Measurements from ENCODE around the gene HCLS1. TPM values are rescaled to one million over a fixed set of nuclear protein-coding genes. Genes with fewer than 3 reads are reported as not detected.
"Not testable (repeated sequence)": the region's sequence is repeated elsewhere in the genome, so short reads cannot be mapped to it uniquely, and the experiment has no call there.

The HCLS1 gene, protein sequence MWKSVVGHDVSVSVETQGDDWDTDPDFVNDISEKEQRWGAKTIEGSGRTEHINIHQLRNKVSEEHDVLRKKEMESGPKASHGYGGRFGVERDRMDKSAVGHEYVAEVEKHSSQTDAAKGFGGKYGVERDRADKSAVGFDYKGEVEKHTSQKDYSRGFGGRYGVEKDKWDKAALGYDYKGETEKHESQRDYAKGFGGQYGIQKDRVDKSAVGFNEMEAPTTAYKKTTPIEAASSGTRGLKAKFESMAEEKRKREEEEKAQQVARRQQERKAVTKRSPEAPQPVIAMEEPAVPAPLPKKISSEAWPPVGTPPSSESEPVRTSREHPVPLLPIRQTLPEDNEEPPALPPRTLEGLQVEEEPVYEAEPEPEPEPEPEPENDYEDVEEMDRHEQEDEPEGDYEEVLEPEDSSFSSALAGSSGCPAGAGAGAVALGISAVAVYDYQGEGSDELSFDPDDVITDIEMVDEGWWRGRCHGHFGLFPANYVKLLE
- polyA plus RNA-seq (ENCODE audit: insufficient read length) = 9.9 TPM

DNA sequence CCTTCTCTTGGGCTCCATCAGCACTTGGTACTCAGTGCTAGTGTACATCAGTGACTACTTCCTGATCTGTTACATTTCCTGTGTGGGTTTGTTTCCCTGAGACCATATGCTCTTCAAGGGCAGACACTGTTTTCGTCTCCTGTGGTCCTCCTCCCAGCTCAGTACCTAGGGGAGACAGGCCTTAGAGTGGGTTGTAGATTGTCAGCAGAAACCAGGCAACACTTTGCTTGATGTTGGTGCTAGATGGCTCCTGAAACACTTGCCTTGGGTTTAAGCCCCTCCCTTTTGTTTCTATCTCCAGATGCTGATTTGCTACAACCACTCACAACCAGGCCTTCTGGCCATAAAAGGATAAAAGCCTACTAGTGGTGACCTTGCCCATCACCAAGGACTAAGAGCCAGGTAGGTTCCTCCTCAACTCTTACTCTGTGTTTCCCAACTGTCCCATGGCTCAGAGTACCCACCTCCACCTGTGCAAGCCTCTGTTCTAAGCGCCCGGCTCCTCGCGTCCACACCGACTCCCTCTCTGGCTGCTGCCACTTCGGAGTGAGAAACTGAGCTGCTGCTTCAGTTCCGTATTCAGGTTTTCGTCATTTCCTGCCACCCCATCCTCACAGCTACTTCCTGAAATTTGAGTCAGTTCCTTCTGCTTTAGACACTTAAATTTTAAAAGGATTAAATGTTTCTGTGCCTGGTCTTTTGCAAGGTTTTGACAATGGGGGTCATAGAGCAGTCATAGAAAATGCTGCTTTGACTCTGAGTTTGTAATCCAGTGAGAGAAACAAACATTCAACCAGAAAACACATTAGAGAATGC is at the start of gene HCLS1:
Gene HCLS1 (minus strand): TSS at position 548 of the 816 bp plus-strand sequence. CDS start 2,556 bp downstream, outside the sequence.
- DNase-seq = peak; percentile 17

DNA sequence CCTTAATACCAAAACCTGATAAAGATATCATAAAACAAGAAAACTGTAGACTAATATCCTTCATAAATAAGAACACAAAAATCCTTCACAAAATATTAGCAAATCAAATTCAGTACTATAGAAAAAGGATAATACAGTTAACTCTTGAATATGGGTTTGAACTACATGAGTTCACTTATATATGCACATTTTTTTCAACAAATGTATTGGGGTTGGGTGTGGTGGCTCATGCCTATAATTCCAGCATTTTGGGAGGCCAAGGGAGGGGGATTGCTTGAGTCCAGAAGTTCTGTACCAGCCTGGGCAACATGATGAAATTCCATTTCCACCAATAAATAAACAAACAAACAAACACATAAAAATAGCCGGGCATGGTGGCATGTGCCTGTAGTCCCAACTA is 49.6 kb upstream of the HCLS1 start:
- DNase-seq = no peak

DNA sequence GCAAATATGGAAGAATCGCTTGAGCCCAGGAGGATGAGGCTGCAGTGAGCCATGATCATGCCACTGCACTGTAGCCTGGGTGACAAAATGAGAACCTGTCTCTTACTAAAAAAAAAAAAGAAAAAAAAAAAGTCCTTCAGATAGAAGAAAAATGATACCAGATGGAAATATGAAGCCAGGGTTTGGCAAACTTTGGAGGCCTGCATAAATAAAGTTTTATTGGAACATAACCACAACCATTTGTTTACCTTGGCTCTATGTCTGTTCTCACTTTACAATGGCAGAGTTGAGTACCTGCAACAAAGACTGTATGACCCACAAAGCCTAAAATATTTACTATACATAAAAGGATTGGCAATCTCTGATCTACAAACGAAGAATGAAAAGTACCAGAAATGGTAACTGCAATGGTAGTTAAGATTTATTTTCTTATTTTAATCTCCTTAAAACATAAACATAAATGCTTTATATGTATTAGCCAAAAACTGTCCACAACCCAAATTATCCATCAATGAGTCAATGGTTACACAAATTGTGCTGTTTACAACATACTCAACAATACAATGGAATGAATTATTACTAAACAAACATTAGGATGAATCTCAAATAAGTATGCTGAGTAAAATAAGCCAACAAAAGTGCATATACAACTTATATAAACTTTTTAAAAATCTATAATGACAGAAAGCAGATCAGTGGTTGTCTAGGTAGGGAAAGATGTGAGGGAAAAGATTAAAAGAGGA is 47.0 kb upstream of the HCLS1 start:
- no peak for DNase-seq

DNA sequence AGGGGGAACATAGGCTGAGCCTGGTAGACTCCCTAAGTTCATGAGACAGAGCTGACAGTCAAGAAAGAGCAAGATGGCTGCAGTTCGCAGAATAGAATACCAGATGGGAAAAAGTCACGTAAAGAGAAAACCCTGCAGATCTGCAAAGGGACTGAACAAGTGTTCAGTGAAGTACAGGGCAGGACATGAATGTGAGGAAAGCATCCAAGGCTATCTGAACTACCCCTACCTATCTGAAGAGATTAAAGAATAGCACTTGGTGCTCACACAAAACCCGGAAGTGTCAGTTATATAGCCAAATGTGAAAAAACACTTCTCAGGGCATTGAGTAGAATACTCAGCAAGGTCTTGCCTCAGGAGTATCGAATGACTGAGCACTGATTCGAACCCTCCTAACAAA is 44.8 kb upstream of the HCLS1 start:
- DNase-seq = no peak

DNA sequence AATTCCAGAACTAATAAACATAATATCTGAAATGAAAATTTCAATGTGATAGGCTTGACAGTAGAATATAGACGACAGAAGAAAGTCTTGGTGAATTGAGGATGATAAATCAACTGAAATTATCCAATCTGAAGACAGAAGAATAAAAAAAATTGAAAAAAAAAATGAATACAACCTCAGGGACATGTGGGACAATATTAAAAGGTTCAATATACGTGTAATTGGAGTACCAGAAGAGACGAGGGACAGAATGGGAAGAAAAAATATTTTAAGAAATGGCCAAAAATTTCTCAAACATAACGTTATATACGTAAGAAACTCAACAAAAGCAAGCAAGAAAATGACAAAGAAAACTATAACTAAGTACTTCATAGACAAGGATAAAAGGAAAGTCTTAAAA is 43.3 kb upstream of the HCLS1 start:
- no peak for DNase-seq

DNA sequence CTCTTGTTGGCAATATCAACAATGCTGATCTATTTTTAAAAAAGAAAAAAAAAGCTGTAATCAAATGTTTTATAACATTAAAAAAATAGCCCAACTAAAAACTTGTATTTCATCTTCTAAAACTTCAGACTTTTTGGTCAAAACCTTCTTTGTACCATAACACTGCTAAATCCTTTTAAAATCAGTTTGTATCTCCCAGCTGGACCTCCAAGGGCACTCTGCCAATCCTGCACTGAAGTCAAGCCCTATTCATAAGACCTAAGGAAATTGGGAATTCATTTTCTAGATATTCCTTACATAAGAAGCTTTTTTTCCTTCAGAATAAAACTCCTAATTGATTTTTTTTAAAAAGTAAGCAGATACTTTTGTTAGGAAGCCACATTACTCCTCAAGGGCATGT is 38.2 kb upstream of the HCLS1 start:
- peak; percentile 26 for DNase-seq

DNA sequence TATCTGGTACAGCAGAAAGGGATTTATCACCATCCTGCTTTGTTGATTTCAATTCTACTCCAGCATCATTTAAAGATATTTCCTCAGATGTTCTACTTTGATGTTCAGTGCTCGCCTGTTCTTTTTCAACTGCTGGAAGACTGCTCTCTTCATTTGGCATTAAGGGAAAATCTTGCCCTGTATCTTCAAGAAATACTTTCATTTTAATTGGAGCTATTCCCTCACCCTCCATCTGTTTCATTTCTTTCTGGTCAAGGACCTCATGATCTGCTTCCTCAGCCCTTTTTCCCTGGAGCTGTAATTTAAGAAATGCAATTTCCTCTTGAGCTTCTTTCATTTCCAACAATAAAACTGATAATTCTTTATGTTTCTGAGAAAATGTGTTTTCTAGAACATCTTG is 37.8 kb upstream of the HCLS1 start:
- DNase-seq = no peak

DNA sequence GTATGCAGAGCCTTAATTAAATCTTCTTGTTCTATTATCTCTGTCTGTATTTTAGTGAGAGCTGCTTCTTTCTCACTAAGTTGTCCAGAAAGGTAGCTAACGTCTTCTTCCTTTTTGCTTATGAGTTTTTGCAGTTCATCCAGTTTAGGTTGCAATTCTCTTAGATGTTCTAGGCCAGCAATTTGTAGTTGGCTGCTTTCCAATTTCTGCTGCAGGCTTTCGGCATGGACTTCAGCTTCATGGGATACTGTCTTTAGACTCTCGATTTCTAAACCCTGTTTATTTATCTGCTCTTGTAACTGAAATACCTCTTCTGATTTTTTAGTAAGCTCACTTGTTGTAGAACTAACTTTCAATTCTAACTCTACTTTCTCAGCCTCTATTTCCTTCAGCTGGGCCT is 35.5 kb upstream of the HCLS1 start:
- no peak for DNase-seq

DNA sequence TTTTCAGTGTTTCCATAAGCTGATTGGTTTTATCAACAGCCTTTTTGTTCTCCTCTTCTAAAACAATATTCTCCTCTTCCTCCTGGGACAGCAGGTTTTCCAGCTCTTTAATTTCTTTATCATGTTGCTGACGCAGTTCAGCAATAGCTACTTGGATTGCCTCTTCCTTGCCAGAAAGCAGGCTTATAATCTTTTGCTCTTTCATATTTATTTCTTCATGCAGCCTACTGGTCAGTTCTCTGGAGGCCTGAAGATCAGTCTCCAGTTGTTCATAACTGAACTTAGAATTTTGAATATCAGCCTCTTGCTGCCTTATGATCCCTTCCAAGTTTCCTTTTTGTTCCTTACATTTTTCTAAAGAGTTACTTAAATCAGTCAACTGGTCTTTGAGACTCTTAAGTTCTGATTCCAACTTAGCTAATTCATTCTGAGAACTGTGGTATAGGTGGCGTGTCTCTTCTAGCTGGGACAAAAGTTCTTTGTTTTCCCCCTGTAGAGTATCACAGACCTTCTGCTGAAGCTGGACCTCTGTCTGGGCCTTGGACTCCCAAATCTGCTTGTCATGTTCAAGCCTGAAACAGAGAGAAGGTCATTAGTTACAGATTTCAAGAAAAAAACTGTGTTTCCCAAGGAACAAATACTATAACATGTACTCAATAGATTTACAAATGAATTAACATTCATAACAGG is 31.5 kb upstream of the HCLS1 start:
- DNase-seq = no peak

DNA sequence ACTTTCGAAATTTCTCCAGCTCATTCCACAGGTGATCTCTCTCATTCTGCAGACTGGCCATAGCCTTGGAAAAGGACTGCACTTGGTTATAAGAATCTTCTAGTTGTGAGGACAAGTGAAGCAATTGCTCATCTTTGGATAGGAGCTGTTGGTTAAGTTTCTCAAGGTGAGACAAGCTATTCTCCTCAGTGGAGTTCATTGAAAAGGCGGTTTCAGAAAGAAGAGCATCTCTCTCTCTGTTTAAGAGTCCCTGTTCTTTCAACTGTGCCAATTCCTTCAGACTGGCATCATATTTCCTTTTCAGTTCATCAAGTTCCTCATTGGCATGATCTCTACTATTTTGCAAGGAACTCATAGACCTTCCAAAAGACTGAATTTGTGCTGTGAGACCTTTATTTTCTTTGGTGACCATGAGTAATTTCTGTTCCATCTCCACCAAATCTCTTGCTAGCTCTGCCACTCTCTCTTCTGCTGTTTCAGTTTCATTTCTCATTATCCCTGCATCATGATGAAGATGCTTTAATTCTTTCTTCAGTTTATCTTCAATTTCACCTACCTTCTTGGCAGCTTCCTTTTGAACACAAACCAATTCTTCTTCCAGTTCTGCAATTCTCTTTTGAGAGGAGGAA is 30.2 kb upstream of the HCLS1 start:
- DNase-seq = no peak

DNA sequence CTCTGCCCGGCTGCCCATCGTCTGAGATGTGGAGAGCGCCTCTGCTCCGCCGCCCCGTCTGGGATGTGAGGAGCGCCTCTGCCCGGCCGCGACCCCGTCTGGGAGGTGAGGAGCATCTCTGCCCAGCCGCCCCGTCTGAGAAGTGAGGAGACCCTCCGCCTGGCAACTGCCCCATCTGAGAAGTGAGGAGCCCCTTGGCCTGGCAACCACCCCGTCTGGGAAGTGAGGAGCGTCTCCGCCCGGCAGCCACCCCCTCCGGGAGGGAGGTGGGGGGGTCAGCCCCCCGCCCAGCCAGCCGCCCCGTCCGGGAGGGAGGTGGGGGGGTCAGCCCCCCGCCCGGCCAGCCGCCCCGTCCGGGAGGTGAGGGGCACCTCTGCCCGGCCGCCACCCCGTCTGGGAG is 28.0 kb upstream of the HCLS1 start:
- DNase-seq = not testable (repeated sequence)

DNA sequence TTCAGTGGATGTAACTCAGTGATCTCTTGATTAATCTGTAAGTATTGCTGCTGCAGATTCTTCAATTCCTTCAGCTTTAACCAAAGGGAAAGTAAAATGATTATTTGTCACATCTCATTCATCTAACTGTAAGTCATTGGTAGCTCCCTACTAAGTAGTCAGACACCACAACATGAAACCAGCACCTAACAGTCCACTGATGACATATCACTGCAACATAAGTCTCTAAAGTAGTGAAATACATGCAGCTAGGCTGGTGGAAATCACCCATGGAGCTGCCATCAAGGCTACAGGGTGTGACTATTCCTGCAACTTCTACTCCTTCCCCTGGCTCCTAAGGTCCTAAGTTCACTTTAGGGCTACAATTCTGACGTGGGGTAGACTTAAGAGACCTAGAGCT is 21.1 kb upstream of the HCLS1 start:
- DNase-seq = no peak

DNA sequence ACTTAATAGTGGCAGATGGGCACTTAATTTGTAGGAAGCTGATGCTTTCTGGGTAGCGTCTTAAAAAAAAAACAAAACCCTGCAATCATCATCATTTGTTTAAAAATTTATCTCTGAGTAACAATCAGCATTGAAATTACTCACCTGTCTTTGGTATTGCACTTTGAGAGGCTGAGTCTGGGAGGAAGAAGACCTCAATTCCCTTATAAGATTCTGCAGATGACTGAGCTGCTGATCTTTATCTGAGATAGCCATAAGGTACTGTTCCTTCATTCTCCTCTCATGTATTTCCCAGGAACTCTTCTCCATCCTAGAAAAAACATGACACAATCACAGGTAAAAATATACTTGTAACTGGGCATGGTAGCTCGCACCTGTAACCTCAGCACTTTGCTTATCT is 16.4 kb upstream of the HCLS1 start:
- DNase-seq = no peak

DNA sequence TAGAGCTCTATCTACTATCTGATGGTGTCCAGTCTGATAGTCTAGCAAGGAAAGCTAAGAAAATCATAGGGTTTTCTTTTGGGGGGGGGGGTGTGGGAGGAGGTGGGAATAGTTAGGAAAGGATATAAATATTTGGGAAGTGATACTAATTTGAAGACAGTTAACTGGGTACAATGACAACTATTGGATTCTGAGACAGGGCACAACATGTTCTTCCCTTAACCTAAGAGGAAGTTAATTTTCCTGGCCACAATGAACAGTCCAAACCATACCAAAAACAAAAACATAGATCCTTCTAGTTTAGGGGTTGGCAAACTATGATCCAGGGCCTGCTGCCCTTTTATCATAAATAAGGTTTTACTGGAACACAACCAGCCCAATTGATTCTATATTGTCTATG is 10.0 kb upstream of the HCLS1 start:
- no peak for DNase-seq

DNA sequence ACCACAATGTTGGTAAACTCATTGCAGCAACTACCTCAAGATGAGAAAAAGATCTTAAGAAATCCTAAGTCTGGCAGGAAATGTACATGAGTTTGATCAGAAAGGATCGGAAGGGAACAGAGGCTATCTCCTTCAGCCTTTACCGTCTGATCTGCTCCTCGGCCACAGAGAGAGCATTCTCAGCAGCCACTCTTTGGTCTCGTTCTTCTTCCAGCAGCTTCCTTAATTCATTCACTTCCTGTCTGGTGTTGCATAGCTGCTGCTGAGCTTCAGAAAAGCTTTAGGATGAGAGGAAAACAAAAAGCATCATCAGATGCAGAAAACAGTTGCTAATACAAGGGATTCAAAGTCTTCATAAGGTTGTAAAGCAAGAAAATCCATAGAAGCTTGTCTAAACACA is 6.6 kb upstream of the HCLS1 start:
- DNase-seq = no peak

DNA sequence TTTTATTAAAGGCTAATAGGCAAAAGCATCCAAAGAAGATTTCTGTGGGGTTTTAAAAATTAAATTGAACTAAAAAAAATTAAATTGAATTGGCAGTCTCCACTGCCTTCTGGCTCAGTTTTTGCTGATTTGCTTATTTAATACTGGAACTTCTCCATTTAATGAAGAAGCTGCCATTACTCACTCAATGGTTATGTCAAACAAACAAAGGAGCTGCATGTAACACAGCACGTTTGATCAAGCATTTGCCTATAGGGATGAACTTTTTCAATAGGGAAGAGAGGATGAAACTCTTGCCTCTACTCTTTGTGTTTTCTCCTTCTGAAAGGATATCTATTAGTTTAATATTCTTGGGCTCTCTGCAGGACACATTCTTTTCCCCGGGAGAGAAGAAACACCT is 4.8 kb upstream of the HCLS1 start:
- no peak for DNase-seq

DNA sequence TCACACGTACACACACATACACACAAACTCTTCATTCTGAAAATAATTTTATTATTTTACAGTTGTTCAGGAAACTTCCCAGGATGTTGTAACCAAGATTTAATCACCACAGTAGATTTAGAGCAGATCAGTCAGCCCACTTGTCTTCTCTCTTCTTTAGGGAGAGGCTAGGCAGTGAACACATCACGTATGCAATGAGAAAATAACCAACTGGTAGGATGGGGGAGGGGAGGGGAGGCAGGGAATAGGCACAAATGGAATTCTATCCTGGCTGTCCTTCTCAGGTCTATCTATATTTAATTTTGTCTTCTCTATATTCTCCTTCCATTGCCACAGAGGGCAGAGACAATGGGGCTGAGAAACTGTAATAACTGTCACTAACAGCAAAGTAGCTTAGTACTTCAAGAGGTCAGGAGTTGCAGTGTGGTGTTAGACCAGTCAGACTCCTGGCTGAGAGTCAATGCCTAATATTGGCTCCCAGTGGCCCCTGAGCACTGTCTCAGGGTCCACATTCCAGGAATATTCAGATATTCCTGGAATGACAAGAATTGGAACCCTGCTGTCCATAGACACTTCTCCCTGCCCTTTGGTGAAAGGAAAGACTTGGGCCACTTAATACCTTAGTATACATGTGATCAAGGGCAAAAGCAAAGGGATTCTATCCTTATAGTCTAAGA is 2.6 kb upstream of the HCLS1 start:
- no peak for DNase-seq

DNA sequence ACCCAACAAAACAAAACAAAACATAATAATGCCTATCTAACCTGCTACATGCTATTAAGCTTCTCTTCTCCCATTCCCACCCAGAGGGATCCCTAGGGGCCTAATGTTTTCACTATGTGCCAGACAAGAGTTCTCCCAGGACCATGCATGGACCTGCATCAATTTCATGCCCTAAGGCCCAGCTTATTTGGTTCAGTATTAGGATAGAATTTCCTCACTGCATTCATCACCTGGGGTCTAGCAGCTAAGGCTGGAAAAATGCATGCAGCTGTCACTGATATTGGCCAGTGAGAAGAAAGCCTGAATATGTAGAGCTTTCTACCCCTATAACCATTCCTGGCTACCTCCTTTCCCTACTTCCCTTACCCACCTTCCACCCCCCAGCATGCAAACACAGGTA is 2.0 kb upstream of the HCLS1 start:
- no peak for DNase-seq

DNA sequence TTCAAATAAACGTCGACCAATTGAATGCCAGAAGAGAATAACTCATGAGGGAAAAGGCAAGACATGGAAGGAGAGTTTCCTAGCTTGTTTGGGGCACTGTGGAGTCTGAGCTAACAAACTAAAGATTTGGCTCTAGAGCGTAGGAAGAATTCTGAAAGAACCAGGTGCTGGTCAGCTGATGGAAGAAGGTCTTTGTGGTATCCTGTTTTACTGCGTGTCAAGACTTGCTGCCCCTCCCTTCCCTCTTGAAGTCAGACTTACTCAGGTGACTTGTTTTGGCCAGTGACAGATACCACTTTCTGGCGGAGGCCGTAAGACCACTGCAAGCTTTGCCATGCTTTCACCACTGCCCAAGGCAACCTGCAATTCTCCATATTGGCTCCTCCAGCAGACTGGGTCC is 673 bp upstream of the HCLS1 start:
- no peak for DNase-seq

DNA sequence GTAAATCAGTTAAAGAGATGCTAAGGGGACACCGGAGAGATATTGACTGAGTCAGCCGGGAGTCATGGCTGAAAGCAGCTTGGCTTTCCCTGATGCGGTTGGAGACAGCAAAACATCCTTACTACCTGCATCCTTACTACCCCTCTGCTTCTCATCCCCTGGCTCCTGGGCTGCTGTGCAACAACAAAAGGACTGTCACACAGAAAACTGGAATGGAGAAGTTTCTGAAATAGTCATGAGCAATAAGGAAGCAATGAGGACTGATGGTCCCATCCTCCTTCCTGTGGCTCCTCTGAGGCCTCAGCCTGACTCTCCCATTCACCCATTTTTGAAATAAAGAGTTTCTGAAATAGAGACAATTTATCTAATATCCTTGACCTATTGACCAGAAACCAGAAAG is 1.1 kb downstream of the HCLS1 start:
- no peak for DNase-seq

DNA sequence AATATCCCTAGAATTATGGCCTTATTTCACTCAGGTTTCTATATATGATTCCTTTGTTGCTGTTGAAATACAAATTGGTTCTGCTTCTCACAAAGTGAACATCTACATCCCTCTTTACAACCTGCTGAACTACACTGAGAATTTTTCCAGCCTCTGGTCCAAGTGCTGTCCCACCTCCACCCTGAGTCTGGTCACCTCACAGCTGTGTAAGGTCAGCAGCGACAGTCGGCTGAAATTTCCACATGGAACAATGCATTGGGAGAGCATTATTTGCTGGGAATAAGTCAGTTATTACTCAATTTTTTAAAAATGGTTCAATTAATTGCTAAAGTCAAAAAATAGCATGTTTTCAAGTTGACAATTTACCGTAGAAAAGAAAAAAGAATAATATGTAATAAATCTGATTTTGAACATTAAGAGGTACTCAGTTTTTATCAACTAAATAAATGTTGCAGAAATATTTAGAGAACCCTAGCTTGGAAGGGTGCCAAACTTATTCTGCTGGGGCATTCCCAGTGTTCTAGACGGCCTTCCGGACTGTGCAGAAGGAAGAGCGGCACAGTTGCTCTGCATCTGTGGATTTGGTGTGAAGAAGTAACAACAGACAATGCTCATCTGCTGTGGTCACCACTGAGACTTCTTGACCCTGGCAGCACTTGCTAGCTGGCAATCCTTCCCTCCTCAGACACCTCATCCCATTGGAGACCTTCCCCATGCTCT is 1.8 kb downstream of the HCLS1 start:
- DNase-seq = no peak
